H1 (cell line): ENCODE data around the gene DCLK1. TPM values are rescaled to one million over a fixed set of nuclear protein-coding genes. Genes with fewer than 3 reads are reported as not detected.

Experiments used
- CTCF ChIA-PET: fragments of 300-600 bp; sonication (Branson Sonifier 250); formaldehyde crosslinking; loops from one replicate; lab custom pipeline; 2021; ENCODE audit not compliant: partially characterized antibody; lab: Charles Lee
- POLR2A ChIA-PET: fragments of 300-600 bp; sonication (Branson Sonifier 250); formaldehyde crosslinking; loops from one replicate; lab custom pipeline; 2021; ENCODE audit warnings: inconsistent platforms; ENCODE audit not compliant: partially characterized antibody; lab: Charles Lee
- DNase-seq, 2 experiments: peaks; one replicate each; pipeline versions ENCODE4 v3.0.0 to v3.0.0-alpha.2; 2010 to 2022; ENCODE audit warnings: low spot score in 2 of 2, low read depth in 1 of 2, mixed read lengths in 1 of 2
- FAIRE-seq: peaks from 2 replicates; lab custom pipeline; 2011; peaks lifted over from hg19 to GRCh38; lab: Jason Lieb, UNC
- H2AFZ ChIP-seq: 2 replicates; pipeline ENCODE4 v1.8.1; 2012; ENCODE audit warnings: low read length, inconsistent platforms
- H2AK5ac ChIP-seq: 2 replicates; pipeline ENCODE4 v1.6.1; 2013; ENCODE audit warnings: low read depth, low read length
- H2BK120ac ChIP-seq: replicated peaks from 2 replicates; pipeline ENCODE3; 2013; ENCODE audit warnings: low read depth, low read length, inconsistent platforms
- H2BK12ac ChIP-seq: 2 replicates; pipeline ENCODE4 v1.6.1; 2013; ENCODE audit warnings: low read depth, low read length
- H2BK15ac ChIP-seq: 2 replicates; pipeline ENCODE4 v1.6.1; 2013; ENCODE audit warnings: low read length
- H2BK20ac ChIP-seq: 2 replicates; pipeline ENCODE4 v1.6.1; 2013; ENCODE audit warnings: low read length
- H2BK5ac ChIP-seq: 2 replicates; pipeline ENCODE4 v1.6.1; 2013; ENCODE audit warnings: low read depth, low read length
- H3K14ac ChIP-seq: 2 replicates; pipeline ENCODE4 v1.6.1; 2013; ENCODE audit warnings: inconsistent platforms; ENCODE audit not compliant: insufficient read length
- H3K18ac ChIP-seq: 2 replicates; pipeline ENCODE4 v1.6.1; 2013; ENCODE audit warnings: low read length; ENCODE audit errors: extremely low read depth
- H3K23ac ChIP-seq: 2 replicates; pipeline ENCODE4 v1.6.1; 2013; ENCODE audit warnings: inconsistent platforms; ENCODE audit not compliant: insufficient read length
- H3K23me2 ChIP-seq: 2 replicates; pipeline ENCODE4 v1.6.1; 2013; ENCODE audit warnings: low read depth, low read length
- H3K27ac ChIP-seq: 2 replicates; pipeline ENCODE4 v1.6.1; 2011; ENCODE audit warnings: low read depth, low read length, inconsistent platforms
- H3K27me3 ChIP-seq, 4 experiments: replicated peaks in 1 of 4; 1 replicate in 1 of 4; 2 replicates in 3 of 4; pipeline versions ENCODE4 v1.6.1 to v1.8.1; 2011 to 2013; ENCODE audit warnings: low read length in 3 of 4, mild to moderate bottlenecking in 3 of 4, inconsistent platforms in 2 of 4, mixed read lengths in 2 of 4, moderate library complexity in 1 of 4; ENCODE audit not compliant: control insufficient read depth in 3 of 4, insufficient read depth in 3 of 4; ENCODE audit errors: extremely low read depth in 1 of 4
- H3K36me3 ChIP-seq, 4 experiments: 2 replicates each; pipeline versions ENCODE4 v1.6.1 to v1.8.1; 2011 to 2013; ENCODE audit warnings: mild to moderate bottlenecking in 4 of 4, low read length in 3 of 4, moderate library complexity in 2 of 4, control low read depth in 1 of 4, inconsistent platforms in 1 of 4; ENCODE audit not compliant: insufficient read depth in 4 of 4, control insufficient read depth in 2 of 4
- H3K4ac ChIP-seq: replicated peaks from 2 replicates; pipeline ENCODE3; 2013; ENCODE audit warnings: low read length, low read depth, mixed read lengths, inconsistent platforms; ENCODE audit not compliant: insufficient read length
- H3K4me1 ChIP-seq, 4 experiments: replicated peaks in 1 of 4; 1 replicate in 1 of 4; 2 replicates in 3 of 4; pipeline versions ENCODE4 v1.6.1 to v1.8.1; 2011 to 2013; ENCODE audit warnings: low read length in 3 of 4, inconsistent platforms in 2 of 4, mixed read lengths in 1 of 4; ENCODE audit not compliant: insufficient read depth in 4 of 4, control insufficient read depth in 3 of 4
- H3K4me2 ChIP-seq, 2 experiments: 2 replicates each; pipeline versions ENCODE4 v1.6.1 to v1.8.1; 2011 to 2013; ENCODE audit warnings: low read depth in 2 of 2, low read length in 2 of 2, control low read depth in 1 of 2, inconsistent platforms in 1 of 2, mild to moderate bottlenecking in 1 of 2; ENCODE audit not compliant: insufficient read depth in 1 of 2
- H3K4me3 ChIP-seq, 4 experiments: fragments of 200-600, 300-600 bp in 1 of 4; sonication (generic), shearing (Covaris generic), sonication (Bioruptor Twin) in 1 of 4; 2 replicates each; pipeline versions ENCODE4 v1.5.1 to v1.8.1; 2011 to 2016; ENCODE audit warnings: low read length in 4 of 4, low read depth in 3 of 4, control low read depth in 2 of 4, inconsistent platforms in 2 of 4, mild to moderate bottlenecking in 2 of 4, mixed read lengths in 1 of 4, moderate library complexity in 1 of 4; ENCODE audit not compliant: insufficient read depth in 2 of 4; ENCODE audit errors: extremely low read depth in 1 of 4
- H3K56ac ChIP-seq: replicated peaks from 2 replicates; pipeline ENCODE3; 2013; ENCODE audit warnings: low read depth, mild to moderate bottlenecking, mixed read lengths, low read length, inconsistent platforms; ENCODE audit not compliant: insufficient read length
- H3K79me1 ChIP-seq: 2 replicates; pipeline ENCODE4 v1.6.1; 2013; ENCODE audit warnings: low read depth, low read length, control low read depth
- H3K79me2 ChIP-seq, 2 experiments: 2 replicates each; pipeline versions ENCODE4 v1.6.1 to v1.8.1; 2012 to 2013; ENCODE audit warnings: low read length in 2 of 2, mild to moderate bottlenecking in 2 of 2, inconsistent platforms in 1 of 2; ENCODE audit not compliant: insufficient read depth in 2 of 2, control insufficient read depth in 1 of 2
- H3K9ac ChIP-seq, 4 experiments: replicated peaks in 1 of 4; 1 replicate in 1 of 4; 2 replicates in 3 of 4; pipeline versions ENCODE4 v1.6.1 to v1.8.1; 2011 to 2013; ENCODE audit warnings: low read depth in 3 of 4, low read length in 3 of 4, control low read depth in 2 of 4, mild to moderate bottlenecking in 2 of 4, moderate library complexity in 2 of 4, inconsistent platforms in 1 of 4; ENCODE audit errors: extremely low read depth in 1 of 4
- H3K9me3 ChIP-seq, 2 experiments: 2 replicates each; pipeline versions ENCODE4 v1.6.1 to v1.8.1; 2012 to 2013; ENCODE audit warnings: mild to moderate bottlenecking in 2 of 2, moderate library complexity in 2 of 2, control low read depth in 1 of 2, inconsistent platforms in 1 of 2, low read depth in 1 of 2, low read length in 1 of 2, mixed read lengths in 1 of 2; ENCODE audit not compliant: insufficient read depth in 2 of 2
- H4K20me1 ChIP-seq, 2 experiments: replicated peaks in 1 of 2; 2 replicates each; pipeline versions ENCODE3 to v1.8.1; 2011 to 2013; ENCODE audit warnings: inconsistent platforms in 2 of 2, low read length in 2 of 2, mild to moderate bottlenecking in 1 of 2; ENCODE audit not compliant: insufficient read depth in 2 of 2, control insufficient read depth in 1 of 2
- H4K5ac ChIP-seq: 2 replicates; pipeline ENCODE4 v1.6.1; 2013; ENCODE audit warnings: low read length, low read depth, mixed read lengths, inconsistent platforms; ENCODE audit not compliant: insufficient read length
- H4K8ac ChIP-seq: 2 replicates; pipeline ENCODE4 v1.8.0; 2013; ENCODE audit warnings: mild to moderate bottlenecking, moderate library complexity, low read length, inconsistent platforms; ENCODE audit not compliant: insufficient read depth; ENCODE audit errors: extremely low read depth
- H4K91ac ChIP-seq: replicated peaks from 2 replicates; pipeline ENCODE3; 2013; ENCODE audit warnings: low read length, mixed read lengths, inconsistent platforms; ENCODE audit not compliant: insufficient read length
- CBX8 ChIP-seq: fragments of 300-800, 300-1000 bp; sonication (generic); IDR thresholded peaks from 2 replicates; pipeline ENCODE4 v1.7.1; 2016; ENCODE audit warnings: low read depth, low read length, borderline replicate concordance
- SP2 ChIP-seq: IDR thresholded peaks from 2 replicates; pipeline ENCODE4 v1.6.1; 2012; ENCODE audit warnings: mild to moderate bottlenecking, low read length, inconsistent platforms
- TBP ChIP-seq: IDR thresholded peaks from 2 replicates; pipeline ENCODE4 v1.6.1; 2011; ENCODE audit warnings: low read depth, low read length, improper control_type of control experiment
- TEAD4 ChIP-seq: IDR thresholded peaks from 2 replicates; pipeline ENCODE4 v1.6.1; 2012; ENCODE audit warnings: low read depth, low read length, inconsistent platforms, mixed read lengths
- YY1 ChIP-seq: IDR thresholded peaks from 2 replicates; pipeline ENCODE4 v1.6.1; 2011; ENCODE audit warnings: low read depth, mild to moderate bottlenecking, low read length
- WGBS, 2 experiments: shearing (Covaris generic) in 1 of 2; methylation state at CpG; one replicate each; pipeline versions ENCODE4 v1.1.6 to v1.1.7; 2013 to 2015; ENCODE audit warnings: low lambda C conversion rate in 2 of 2, mixed read lengths in 2 of 2, inconsistent platforms in 1 of 2, low coverage in 1 of 2, missing lambda C conversion rate in 1 of 2; ENCODE audit not compliant: insufficient replicate concordance in 2 of 2, insufficient coverage in 1 of 2, insufficient read length in 1 of 2; ENCODE audit errors: extremely low coverage in 1 of 2, missing lambda C conversion rate in 1 of 2; 5-methylcytosine and 5-hydroxymethylcytosine counted together
- polyA plus RNA-seq, 7 experiments: library from polyadenylated mRNA; depleted of rRNA in 3 of 7; stranded (reverse) in 5 of 7; unstranded in 2 of 7; fragments of >200 nt in 5 of 7; fragments of 200-250 nt in 2 of 7; gene quantifications; 1 replicate in 5 of 7; 2 replicates in 1 of 7; 4 replicates in 1 of 7; pipeline versions ENCODE4 v1.2.1 to v1.2.3, GENCODE V29; 2011 to 2013; ENCODE audit warnings: missing spikeins in 2 of 7, mixed read lengths in 2 of 7
- total RNA-seq: library from RNA; stranded (reverse); fragmentation: NEBNext Ultra II Directional; extraction: Animal tissue kit (Norgen Biotek cat#: 25700); gene quantifications from 2 replicates; pipeline ENCODE4 v1.2.1, GENCODE V29; 2021
- TF ChIP-seq, protein P1 (sequence below): IDR thresholded peaks from 2 replicates; pipeline ENCODE4 v1.6.1; 2012; ENCODE audit warnings: inconsistent platforms

DCLK1 gene
- total and polyA plus RNA-seq, 2 of the 8 experiments (the other 6 are each of a cell fraction or from before 2014, with no cell fraction given) = 22.8 to 41.0 TPM

DNA sequence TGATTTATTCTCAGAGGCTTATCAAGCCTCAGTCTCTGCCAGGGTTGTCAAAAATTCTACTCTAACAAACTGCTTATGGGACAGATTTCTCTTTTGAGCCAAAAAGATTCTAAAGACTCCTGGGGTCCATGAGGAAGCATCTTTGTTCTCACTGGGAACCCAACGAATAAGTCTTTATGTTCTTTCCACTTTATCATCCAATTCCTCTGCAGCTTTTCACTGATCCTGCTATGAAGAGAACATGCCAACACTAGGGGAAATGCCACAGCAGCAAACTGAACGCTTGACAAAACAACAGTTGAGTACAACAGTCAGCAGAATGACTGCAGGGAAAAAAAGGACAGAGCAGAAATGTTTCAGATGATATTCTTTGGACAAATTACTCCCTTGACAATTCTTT is 22.2 kb downstream of the DCLK1 start:
- H2BK15ac ChIP-seq = no peak overlapping the region
- no peaks in the 10 kb centered on the region for H3K9me3 ChIP-seq
- no peak overlapping the region for H2BK12ac ChIP-seq
- H3K4me3 ChIP-seq = no peak overlapping the region
- H2BK5ac ChIP-seq = no peak overlapping the region
- no peak overlapping the region for H4K91ac ChIP-seq
- H2AK5ac ChIP-seq = no peak overlapping the region
- H3K27ac ChIP-seq = no peak overlapping the region
- no peak overlapping the region for H2AFZ ChIP-seq
- H3K4ac ChIP-seq = no peak overlapping the region
- H3K23ac ChIP-seq = no peak overlapping the region
- no peak overlapping the region for H3K9ac ChIP-seq
- no peaks in the 10 kb centered on the region for H3K4me1 ChIP-seq
- no peaks in the 10 kb centered on the region for H3K79me2 ChIP-seq
- H3K36me3 ChIP-seq = no peaks in the 10 kb centered on the region
- H3K14ac ChIP-seq = no peak overlapping the region
- peaks cover 0 to 2% of the 10 kb centered on the region in 2 experiments for H4K20me1 ChIP-seq
- H2BK120ac ChIP-seq = no peak overlapping the region
- no peak for DNase-seq
- ChIA-PET CTCF (no interaction called here), POLR2A (no interaction called here)
- no peak overlapping the region for H2BK20ac ChIP-seq
- 86% methylated on average over 2 of the region's 2 CpGs; no CpG with 5 or more reads in 1 of the 2 experiments for WGBS, 2 experiments
- H4K5ac ChIP-seq = no peak overlapping the region
- no peak overlapping the region for H4K8ac ChIP-seq
- H3K79me1 ChIP-seq = no peaks in the 10 kb centered on the region
- H3K56ac ChIP-seq = no peak overlapping the region
- peak; percentile 36 for FAIRE-seq
- H3K23me2 ChIP-seq = no peaks in the 10 kb centered on the region
- H3K27me3 ChIP-seq = no peaks in the 10 kb centered on the region
- no peak overlapping the region for H3K4me2 ChIP-seq
- no peak overlapping the region for H3K18ac ChIP-seq
- no peak for TF ChIP-seq TEAD4
- no peak for TF ChIP-seq YY1
- no peak for TF ChIP-seq CBX8
- TF ChIP-seq, protein P1, sequence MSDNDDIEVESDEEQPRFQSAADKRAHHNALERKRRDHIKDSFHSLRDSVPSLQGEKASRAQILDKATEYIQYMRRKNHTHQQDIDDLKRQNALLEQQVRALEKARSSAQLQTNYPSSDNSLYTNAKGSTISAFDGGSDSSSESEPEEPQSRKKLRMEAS = no peak
- no peak for TF ChIP-seq SP2
- no peak for TF ChIP-seq TBP
